ENCODE data around the gene PUM2.
"Not testable (repeated sequence)": the region's sequence is repeated elsewhere in the genome, so short reads cannot be mapped to it uniquely, and the experiment has no call there.

The PUM2 gene

DNA sequence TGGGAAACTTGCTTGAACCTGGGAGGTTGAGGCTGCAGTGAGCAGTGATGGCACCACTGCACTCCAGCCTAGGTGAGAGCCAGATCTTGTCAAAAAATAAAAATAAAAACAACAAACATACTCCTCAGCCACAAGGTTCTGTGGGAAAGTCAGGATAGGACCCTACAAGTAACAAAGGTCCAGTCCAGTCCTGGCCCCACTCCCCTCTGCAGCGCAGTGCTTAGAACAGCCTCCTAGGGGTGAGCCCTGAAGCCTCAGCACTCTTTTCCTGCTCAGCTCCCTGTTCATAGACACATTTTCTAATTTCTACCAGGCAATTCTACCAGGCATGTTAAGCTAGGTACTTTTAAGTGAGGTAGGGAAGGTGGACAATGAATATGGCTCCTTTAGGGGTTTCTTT is 103.6 kb downstream of the PUM2 start:
- H3K9me3 ChIP-seq (ENCODE audit: control insufficient read depth, low read length): no peaks in the 10 kb centered on the region
- H3K27ac ChIP-seq (ENCODE audit: low read depth, low read length, severe bottlenecking): peak overlapping the region; percentile 7
- H3K4me3 ChIP-seq (ENCODE audit: extremely low read depth, insufficient read depth, low read length, poor library complexity, severe bottlenecking): no peak overlapping the region
- no peaks in the 10 kb centered on the region for H3K4me1 ChIP-seq (ENCODE audit: control insufficient read depth, insufficient read depth, low read length, poor library complexity, severe bottlenecking)
- 100% methylated on average over 1 of the region's 1 CpG for WGBS, 2 experiments (ENCODE audit: insufficient coverage in 2 of 2)
- H3K36me3 ChIP-seq (ENCODE audit: control insufficient read depth, insufficient read depth, low read length): peaks cover 57% of the 10 kb centered on the region

- H3K9me3 ChIP-seq (ENCODE audit: control insufficient read depth, low read length); H3K4me3 ChIP-seq (ENCODE audit: extremely low read depth, insufficient read depth, low read length, poor library complexity, severe bottlenecking); H3K4me1 ChIP-seq (ENCODE audit: control insufficient read depth, insufficient read depth, low read length, poor library complexity, severe bottlenecking); H3K27ac ChIP-seq (ENCODE audit: low read depth, low read length, severe bottlenecking): not testable (repeated sequence)
- 85 to 98% methylated on average over 4 of the region's 5 CpGs for WGBS, 2 experiments (ENCODE audit: insufficient coverage in 2 of 2)
- H3K36me3 ChIP-seq (ENCODE audit: control insufficient read depth, insufficient read depth, low read length): peaks cover 26% of the 10 kb centered on the region
These were observed 107.0 kb downstream of the PUM2 start for GRCh38 chr2:20243637-20244036.

DNA sequence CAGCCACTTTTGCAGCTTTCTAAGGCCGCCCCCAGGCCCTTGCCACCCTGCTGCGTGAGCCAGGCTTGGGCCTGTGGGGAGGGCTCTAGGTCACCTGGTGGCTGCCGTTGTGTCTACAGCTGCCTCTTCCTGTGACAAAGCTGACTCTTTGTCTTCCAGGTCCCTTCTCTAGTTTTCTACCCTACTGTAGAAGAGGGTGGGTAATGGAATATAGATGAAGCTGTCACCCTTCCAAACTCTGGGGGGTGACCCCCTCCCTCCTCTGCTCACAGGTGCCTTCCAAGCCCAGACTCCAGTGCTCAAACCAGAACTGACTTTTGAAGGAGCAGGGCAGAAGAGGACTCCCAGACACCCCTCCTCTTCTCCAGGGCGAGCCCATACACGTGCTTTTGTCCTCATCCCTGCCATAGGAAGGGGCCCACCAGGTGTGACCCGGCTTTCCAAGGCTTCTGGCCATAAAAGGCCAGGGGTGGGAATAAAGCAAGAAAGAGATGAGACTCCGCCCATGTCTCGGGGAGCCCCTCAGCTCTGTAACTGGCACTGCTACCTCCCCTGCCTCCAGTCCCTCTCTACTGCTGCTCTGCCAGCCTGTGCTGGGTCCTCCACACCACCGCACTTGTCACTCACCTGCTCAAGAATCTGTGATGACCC is 107.8 kb downstream of the PUM2 start:
- Histone ChIP-seq H3K9me3 (ENCODE audit: control insufficient read depth, low read length) (no peaks in the 10 kb centered on the region), H3K36me3 (ENCODE audit: control insufficient read depth, insufficient read depth, low read length) (peaks cover 18% of the 10 kb centered on the region), H3K27ac (ENCODE audit: low read depth, low read length, severe bottlenecking) (no peak overlapping the region), H3K4me1 (ENCODE audit: control insufficient read depth, insufficient read depth, low read length, poor library complexity, severe bottlenecking) (no peaks in the 10 kb centered on the region), H3K4me3 (ENCODE audit: extremely low read depth, insufficient read depth, low read length, poor library complexity, severe bottlenecking) (no peak overlapping the region)
- 80% methylated on average over 7 to 8 of the region's 9 CpGs for WGBS, 2 experiments (ENCODE audit: insufficient coverage in 2 of 2)

DNA sequence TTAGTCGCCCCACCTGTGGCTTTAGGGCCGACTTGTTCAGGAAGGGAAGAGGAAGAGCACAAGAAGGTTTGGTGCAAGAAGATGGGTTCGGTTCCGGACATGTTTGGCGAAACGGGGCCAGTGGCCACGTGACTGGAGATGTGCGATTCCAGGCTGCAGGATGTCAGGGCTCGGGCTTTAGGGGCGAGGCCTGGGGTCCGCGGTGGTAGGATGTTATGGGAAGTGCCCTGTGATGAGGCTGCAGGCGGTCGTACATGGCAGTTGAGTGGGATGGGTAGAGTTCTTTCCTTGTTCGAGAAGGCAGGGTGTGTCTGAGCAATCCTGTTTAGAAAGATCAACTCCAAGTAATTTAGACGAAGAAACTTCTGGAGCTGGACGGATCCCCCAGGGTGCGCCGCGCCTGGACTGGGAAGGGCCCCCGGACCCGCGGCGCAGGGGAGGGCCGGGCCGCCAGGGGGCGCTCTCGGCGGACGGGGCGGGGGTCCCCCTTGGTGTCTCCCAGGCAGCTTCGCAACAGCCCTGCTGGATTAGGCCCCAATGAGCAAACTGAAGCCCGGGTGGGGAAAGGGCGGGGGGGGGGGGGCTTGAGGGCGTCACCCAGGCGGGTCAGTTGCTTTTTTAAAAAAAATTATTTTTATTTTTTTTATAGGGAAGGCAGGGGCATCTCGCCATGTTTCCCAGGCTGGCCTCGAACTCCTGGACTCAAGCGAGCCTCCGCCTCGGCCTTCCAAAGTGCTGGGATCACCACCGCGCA is 108.5 kb downstream of the PUM2 start:
- Histone ChIP-seq H3K4me3 (ENCODE audit: extremely low read depth, insufficient read depth, low read length, poor library complexity, severe bottlenecking) (no peak overlapping the region), H3K36me3 (ENCODE audit: control insufficient read depth, insufficient read depth, low read length) (peaks cover 11% of the 10 kb centered on the region), H3K27ac (ENCODE audit: low read depth, low read length, severe bottlenecking) (no peak overlapping the region), H3K4me1 (ENCODE audit: control insufficient read depth, insufficient read depth, low read length, poor library complexity, severe bottlenecking) (no peaks in the 10 kb centered on the region), H3K9me3 (ENCODE audit: control insufficient read depth, low read length) (no peaks in the 10 kb centered on the region)
- 92 to 93% methylated on average over 26 to 31 of the region's 43 CpGs for WGBS, 2 experiments (ENCODE audit: insufficient coverage in 2 of 2)

DNA sequence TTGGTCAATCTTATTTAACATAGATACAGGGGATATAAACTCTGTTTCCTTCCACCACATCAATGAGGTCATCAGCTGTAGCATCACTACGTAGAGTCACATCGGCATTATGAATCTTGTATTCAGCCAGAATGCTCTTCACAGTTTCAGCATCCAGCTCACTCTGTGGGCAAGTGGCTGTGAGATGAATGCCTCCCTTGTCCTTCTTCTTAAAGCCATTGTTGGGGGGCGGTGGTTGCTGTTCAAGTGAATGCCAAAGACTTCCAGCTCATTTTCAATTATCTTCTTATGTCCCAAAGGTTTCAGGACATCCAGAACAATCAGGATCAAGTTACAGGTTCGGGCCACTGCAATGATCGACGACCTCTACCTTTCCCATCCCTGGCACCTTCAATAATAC is 110.4 kb downstream of the PUM2 start:
- not testable (repeated sequence) for H3K4me3 ChIP-seq (ENCODE audit: extremely low read depth, insufficient read depth, low read length, poor library complexity, severe bottlenecking); H3K4me1 ChIP-seq (ENCODE audit: control insufficient read depth, insufficient read depth, low read length, poor library complexity, severe bottlenecking); H3K9me3 ChIP-seq (ENCODE audit: control insufficient read depth, low read length); H3K36me3 ChIP-seq (ENCODE audit: control insufficient read depth, insufficient read depth, low read length); H3K27ac ChIP-seq (ENCODE audit: low read depth, low read length, severe bottlenecking)
- 91 to 96% methylated on average over 4 of the region's 6 CpGs for WGBS, 2 experiments (ENCODE audit: insufficient coverage in 2 of 2)

DNA sequence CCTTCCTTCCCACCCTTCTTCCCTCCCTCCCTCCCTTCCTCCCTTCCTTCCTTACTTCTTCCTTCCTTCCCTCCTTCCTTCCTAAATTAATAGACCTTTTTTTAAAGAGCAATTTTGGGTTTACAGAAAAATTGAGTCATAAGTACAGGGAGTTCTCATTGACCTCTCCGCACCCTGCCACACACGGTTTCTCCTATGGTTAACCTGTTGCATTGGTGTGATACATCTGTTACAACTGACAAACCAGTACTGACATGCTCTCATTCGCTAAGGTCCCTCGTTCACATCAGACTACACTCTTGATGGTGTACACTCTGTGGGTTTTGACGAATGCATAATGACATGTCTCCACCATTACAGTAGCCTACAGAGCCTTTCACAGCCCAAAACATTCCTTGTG is 114.1 kb downstream of the PUM2 start:
- Histone ChIP-seq H3K4me3 (ENCODE audit: extremely low read depth, insufficient read depth, low read length, poor library complexity, severe bottlenecking) (no peak overlapping the region), H3K9me3 (ENCODE audit: control insufficient read depth, low read length) (no peaks in the 10 kb centered on the region), H3K4me1 (ENCODE audit: control insufficient read depth, insufficient read depth, low read length, poor library complexity, severe bottlenecking) (no peaks in the 10 kb centered on the region), H3K36me3 (ENCODE audit: control insufficient read depth, insufficient read depth, low read length) (no peaks in the 10 kb centered on the region), H3K27ac (ENCODE audit: low read depth, low read length, severe bottlenecking) (no peak overlapping the region)
- WGBS, 2 experiments (ENCODE audit: insufficient coverage in 2 of 2): 85% methylated on average over 5 of the region's 5 CpGs

DNA sequence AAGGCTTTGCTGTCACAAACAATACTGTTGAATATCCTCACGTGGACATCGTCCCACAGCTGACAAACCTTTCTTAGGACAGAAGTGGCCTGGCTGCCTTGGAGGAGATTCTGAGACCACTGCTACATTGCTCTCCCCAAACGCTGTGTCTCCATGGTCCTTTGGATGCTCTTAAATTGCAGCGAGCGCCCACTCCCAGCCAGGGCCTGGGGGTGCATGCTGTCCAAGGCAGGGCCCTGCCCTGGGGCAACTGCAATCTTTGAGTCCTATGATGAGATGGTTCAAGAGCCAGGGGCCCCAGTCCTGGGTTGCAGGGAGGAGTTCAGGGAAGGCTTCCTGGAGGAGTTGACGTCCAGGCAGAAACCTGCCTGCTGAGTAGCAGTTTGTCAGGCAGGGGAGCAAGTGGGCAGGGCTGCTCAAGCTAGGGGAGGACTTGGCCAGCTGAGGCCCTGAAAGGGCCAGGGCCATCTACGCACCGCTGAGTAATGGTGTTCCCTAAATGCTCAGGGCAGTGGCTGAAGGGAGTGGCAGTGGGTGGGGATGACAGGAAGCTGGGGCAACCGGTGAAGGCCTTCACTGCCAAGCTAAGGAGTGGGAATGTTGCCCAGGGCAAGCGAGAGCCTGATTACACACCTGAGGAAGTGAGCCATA is 114.9 kb downstream of the PUM2 start:
- H3K4me1 ChIP-seq (ENCODE audit: control insufficient read depth, insufficient read depth, low read length, poor library complexity, severe bottlenecking): no peaks in the 10 kb centered on the region

DNA sequence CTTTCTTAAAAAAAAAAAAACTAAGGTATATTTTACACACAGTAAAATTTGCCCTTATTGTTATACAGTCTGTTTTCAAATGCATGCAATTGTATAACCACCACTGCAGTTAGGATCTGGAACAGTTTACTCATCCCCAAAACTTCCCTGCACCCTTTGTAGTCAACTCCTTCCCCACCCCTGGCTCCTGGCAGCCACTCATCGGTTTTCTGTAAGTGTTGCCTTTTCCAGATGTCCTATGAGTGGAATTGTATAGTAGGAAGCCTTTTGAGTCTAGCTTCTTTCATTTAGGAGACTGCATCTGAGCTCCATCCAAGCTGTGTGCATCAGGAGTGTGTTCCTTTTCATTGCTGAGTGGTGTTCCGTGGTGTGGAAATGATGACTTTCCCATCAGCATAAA is 116.0 kb downstream of the PUM2 start:
- not testable (repeated sequence) for H3K4me1 ChIP-seq (ENCODE audit: control insufficient read depth, insufficient read depth, low read length, poor library complexity, severe bottlenecking); H3K36me3 ChIP-seq (ENCODE audit: control insufficient read depth, insufficient read depth, low read length); H3K9me3 ChIP-seq (ENCODE audit: control insufficient read depth, low read length); H3K4me3 ChIP-seq (ENCODE audit: extremely low read depth, insufficient read depth, low read length, poor library complexity, severe bottlenecking); H3K27ac ChIP-seq (ENCODE audit: low read depth, low read length, severe bottlenecking)
- WGBS, 2 experiments (ENCODE audit: insufficient coverage in 2 of 2): no CpG with 5 or more reads among the region's 2 CpGs

More for the DNA sequence above, 114.9 kb downstream of the PUM2 start:
- H3K9me3 ChIP-seq (ENCODE audit: control insufficient read depth, low read length): no peaks in the 10 kb centered on the region
- H3K36me3 ChIP-seq (ENCODE audit: control insufficient read depth, insufficient read depth, low read length): no peaks in the 10 kb centered on the region
- no peak overlapping the region for H3K27ac ChIP-seq (ENCODE audit: low read depth, low read length, severe bottlenecking)
- H3K4me3 ChIP-seq (ENCODE audit: extremely low read depth, insufficient read depth, low read length, poor library complexity, severe bottlenecking): no peak overlapping the region
- 91 to 95% methylated on average over 9 to 10 of the region's 10 CpGs for WGBS, 2 experiments (ENCODE audit: insufficient coverage in 2 of 2)

DNA sequence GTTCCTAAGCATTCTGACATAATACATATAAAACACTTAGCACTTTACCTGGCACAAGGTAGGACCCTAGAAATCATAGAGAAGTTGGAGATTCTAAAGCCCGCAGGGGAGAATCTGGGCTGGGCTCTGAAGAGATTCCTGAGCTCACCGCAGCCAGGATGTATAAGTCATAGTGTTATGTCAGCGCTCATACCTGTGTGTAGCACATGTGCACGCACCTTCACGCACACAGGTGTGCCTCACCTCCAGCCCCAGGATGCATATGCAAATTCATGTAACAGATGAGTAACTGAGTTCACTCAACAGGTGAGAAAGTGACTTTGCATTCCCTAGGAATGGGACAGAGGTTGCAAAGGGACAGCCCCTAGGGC is 117.8 kb downstream of the PUM2 start:
- H3K27ac ChIP-seq (ENCODE audit: low read depth, low read length, severe bottlenecking): no peak overlapping the region
- 91 to 97% methylated on average over 4 to 5 of the region's 5 CpGs for WGBS, 2 experiments (ENCODE audit: insufficient coverage in 2 of 2)

GRCh38 chr2:20231598-20232026 is 119.0 kb downstream of the PUM2 start:
- Histone ChIP-seq H3K36me3 (ENCODE audit: control insufficient read depth, insufficient read depth, low read length) (no peaks in the 10 kb centered on the region), H3K27ac (ENCODE audit: low read depth, low read length, severe bottlenecking) (no peak overlapping the region), H3K4me3 (ENCODE audit: extremely low read depth, insufficient read depth, low read length, poor library complexity, severe bottlenecking) (no peak overlapping the region), H3K9me3 (ENCODE audit: control insufficient read depth, low read length) (no peaks in the 10 kb centered on the region), H3K4me1 (ENCODE audit: control insufficient read depth, insufficient read depth, low read length, poor library complexity, severe bottlenecking) (no peaks in the 10 kb centered on the region)
- 72% methylated on average over 3 to 5 of the region's 6 CpGs for WGBS, 2 experiments (ENCODE audit: insufficient coverage in 2 of 2)

More for the DNA sequence above, 117.8 kb downstream of the PUM2 start:
- no peaks in the 10 kb centered on the region for H3K36me3 ChIP-seq (ENCODE audit: control insufficient read depth, insufficient read depth, low read length)
- H3K4me1 ChIP-seq (ENCODE audit: control insufficient read depth, insufficient read depth, low read length, poor library complexity, severe bottlenecking): no peaks in the 10 kb centered on the region
- no peaks in the 10 kb centered on the region for H3K9me3 ChIP-seq (ENCODE audit: control insufficient read depth, low read length)
- no peak overlapping the region for H3K4me3 ChIP-seq (ENCODE audit: extremely low read depth, insufficient read depth, low read length, poor library complexity, severe bottlenecking)

DNA sequence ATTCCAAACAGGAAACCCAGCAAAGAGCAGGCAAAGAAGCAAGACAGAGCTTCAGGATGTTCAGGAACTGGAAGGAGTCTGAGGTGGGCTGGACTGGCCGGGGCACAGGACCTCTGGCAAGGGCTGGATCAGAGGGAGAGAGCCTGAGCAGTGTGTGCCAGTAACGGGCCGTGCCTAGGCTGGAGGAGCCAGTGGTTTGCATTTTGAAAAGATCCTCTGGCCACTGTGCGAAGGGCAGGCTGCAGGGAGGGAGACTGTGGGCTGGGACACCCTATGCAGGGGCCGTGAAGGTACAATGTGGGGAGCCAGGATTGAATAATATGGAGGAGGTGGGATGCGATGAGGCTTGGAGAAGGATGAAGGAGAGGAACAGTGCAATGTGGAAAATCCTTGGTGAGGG is 119.5 kb downstream of the PUM2 start:
- H3K4me1 ChIP-seq (ENCODE audit: control insufficient read depth, insufficient read depth, low read length, poor library complexity, severe bottlenecking): no peaks in the 10 kb centered on the region
- no peak overlapping the region for H3K4me3 ChIP-seq (ENCODE audit: extremely low read depth, insufficient read depth, low read length, poor library complexity, severe bottlenecking)
- H3K27ac ChIP-seq (ENCODE audit: low read depth, low read length, severe bottlenecking): no peak overlapping the region
- H3K36me3 ChIP-seq (ENCODE audit: control insufficient read depth, insufficient read depth, low read length): no peaks in the 10 kb centered on the region
- H3K9me3 ChIP-seq (ENCODE audit: control insufficient read depth, low read length): no peaks in the 10 kb centered on the region
- 89 to 97% methylated on average over 5 to 6 of the region's 6 CpGs for WGBS, 2 experiments (ENCODE audit: insufficient coverage in 2 of 2)

All from mesodermal cell (in vitro differentiated cells).